Suprapubic skin (tissue), 4 donors: ENCODE results near the gene SERPINA6.
"Not testable (repeated sequence)": the region's sequence is repeated elsewhere in the genome, so short reads cannot be mapped to it uniquely, and the experiment has no call there.

Experiments
- CTCF ChIP-seq, 2 donors: fragments of 200-600 bp in 1 of 2; fragments of 450-650 bp in 1 of 2; sonication (generic) in 1 of 2; IDR thresholded peaks; one replicate each; pipeline ENCODE4 v1.5.1; 2016 to 2019; ENCODE audit warnings: antibody characterized with exemption in 2 of 2, mild to moderate bottlenecking in 1 of 2, moderate library complexity in 1 of 2
- POLR2A ChIP-seq, 2 donors: fragments of 450-650 bp; IDR thresholded peaks; one replicate each; pipeline ENCODE4 v1.6.1; 2017; ENCODE audit warnings: antibody characterized with exemption in 2 of 2, mild to moderate bottlenecking in 2 of 2, moderate library complexity in 2 of 2
- POLR2AphosphoS5 ChIP-seq, 3 donors: sonication (generic); formaldehyde crosslinking; IDR thresholded peaks; one replicate each; pipeline ENCODE4 v1.6.1; 2017; ENCODE audit warnings: antibody characterized with exemption in 3 of 3

- not testable (repeated sequence) for TF ChIP-seq POLR2AphosphoS5, CTCF, POLR2A (IDR thresholded peaks at IDR 0.05)
These were observed 27.0 kb downstream of the SERPINA6 start for GRCh38 chr14:94296181-94296545.
